ENCODE data around the gene PRUNE2. TPM values are rescaled to one million over a fixed set of nuclear protein-coding genes. Genes with fewer than 3 reads are reported as not detected.
A peak's percentile ranks its signal among the peaks of the same experiment; 100 is the strongest.

PRUNE2 gene
- total and polyA plus RNA-seq, 2 of the 8 experiments (the other 6 are each of a cell fraction or from before 2014, with no cell fraction given): 5.5 to 13.3 TPM

- H3K14ac ChIP-seq (ENCODE audit: insufficient read length): no peak overlapping the region
- H2BK5ac ChIP-seq (ENCODE audit: low read depth, low read length): no peak overlapping the region
- H3K23ac ChIP-seq (ENCODE audit: insufficient read length): no peak overlapping the region
- no peak overlapping the region for H4K91ac ChIP-seq (replicated peaks; ENCODE audit: insufficient read length, low read length)
- 87% methylated on average over 8 of the region's 9 CpGs; no CpG with 5 or more reads in 1 of the 2 experiments for WGBS, 2 experiments (ENCODE audit: extremely low coverage in 1 of 2, insufficient coverage in 1 of 2, insufficient read length in 1 of 2, insufficient replicate concordance in 2 of 2, low coverage in 1 of 2, low lambda C conversion rate in 2 of 2, missing lambda C conversion rate in 1 of 2)
- DNase-seq (ENCODE audit: low read depth in 1 of 2, low spot score in 2 of 2) (peak in 1 of 2 experiments; percentile 35), FAIRE-seq (no peak)
- no peaks in the 10 kb centered on the region for H4K20me1 ChIP-seq (replicated peaks in 1 of 2; ENCODE audit: control insufficient read depth in 1 of 2, insufficient read depth in 2 of 2, low read length in 2 of 2)
- peak overlapping the region; percentile 29; the same call in 1 of the 2 replicates for H2BK12ac ChIP-seq (ENCODE audit: low read depth, low read length)
- H3K4me1 ChIP-seq (replicated peaks in 1 of 4; ENCODE audit: control insufficient read depth in 3 of 4, insufficient read depth in 4 of 4, low read length in 3 of 4): peaks cover 3 to 10% (median 7%) of the 10 kb centered on the region in 4 experiments; a peak in 6 of 7 replicates
- H3K56ac ChIP-seq (replicated peaks; ENCODE audit: insufficient read length, low read depth, low read length): no peak overlapping the region
- no peak overlapping the region for H2BK20ac ChIP-seq (ENCODE audit: low read length)
- peak overlapping the region in 1 of 2 experiments; percentile 70; a peak in 1 of 4 replicates for H3K4me2 ChIP-seq (ENCODE audit: insufficient read depth in 1 of 2, low read depth in 2 of 2, low read length in 2 of 2)
- no peaks in the 10 kb centered on the region for H3K36me3 ChIP-seq (ENCODE audit: control insufficient read depth in 2 of 4, insufficient read depth in 4 of 4, low read length in 3 of 4)
- H2BK15ac ChIP-seq (ENCODE audit: low read length): no peak overlapping the region
- peak overlapping the region; percentile 100; the same call in 1 of the 2 replicates for H2AFZ ChIP-seq (ENCODE audit: low read length)
- no peak overlapping the region; the same call in 1 of the 2 replicates for H4K8ac ChIP-seq (ENCODE audit: extremely low read depth, insufficient read depth, low read length)
- H3K4me3 ChIP-seq (ENCODE audit: extremely low read depth in 1 of 4, insufficient read depth in 2 of 4, low read depth in 3 of 4, low read length in 4 of 4): peak overlapping the region in 1 of 4 experiments; percentile 58; a peak in 2 of 8 replicates
- no peaks in the 10 kb centered on the region for H3K9me3 ChIP-seq (ENCODE audit: insufficient read depth in 2 of 2, low read depth in 1 of 2, low read length in 1 of 2)
- no peak overlapping the region for H4K5ac ChIP-seq (ENCODE audit: insufficient read length, low read depth, low read length)
- no peak overlapping the region for H3K4ac ChIP-seq (replicated peaks; ENCODE audit: insufficient read length, low read depth, low read length)
- ChIA-PET POLR2A (ENCODE audit: partially characterized antibody) (interaction anchor here (0.7 to 1.7 kb wide), 4 partner anchors 12 to 252 kb away, joined by 3 to 4 read pairs (median 3); partner anchors contain the start of gene PRUNE2), CTCF (ENCODE audit: partially characterized antibody) (interaction anchor here (5.2 kb wide), 1 partner anchor 12 kb away, joined by 40 read pairs; no protein-coding TSS in a partner anchor)
- H2BK120ac ChIP-seq (replicated peaks; ENCODE audit: low read depth, low read length): no peak overlapping the region
- H3K79me1 ChIP-seq (ENCODE audit: low read depth, low read length): no peaks in the 10 kb centered on the region
- H3K27ac ChIP-seq (ENCODE audit: low read depth, low read length): no peak overlapping the region
- H3K9ac ChIP-seq (replicated peaks in 1 of 4; ENCODE audit: extremely low read depth in 1 of 4, low read depth in 3 of 4, low read length in 3 of 4): no peak overlapping the region
- H2AK5ac ChIP-seq (ENCODE audit: low read depth, low read length): no peak overlapping the region
- H3K79me2 ChIP-seq (ENCODE audit: control insufficient read depth in 1 of 2, insufficient read depth in 2 of 2, low read length in 2 of 2): no peaks in the 10 kb centered on the region
- no peak overlapping the region for H3K18ac ChIP-seq (ENCODE audit: extremely low read depth, low read length)
- H3K27me3 ChIP-seq (replicated peaks in 1 of 4; ENCODE audit: control insufficient read depth in 3 of 4, extremely low read depth in 1 of 4, insufficient read depth in 3 of 4, low read length in 3 of 4): peaks cover 0 to 15% (median 8%) of the 10 kb centered on the region in 4 experiments; a peak in 5 of 7 replicates
- H3K23me2 ChIP-seq (ENCODE audit: low read depth, low read length): no peaks in the 10 kb centered on the region
- TF ChIP-seq USF2 (IDR thresholded peaks at IDR 0.05; ENCODE audit: low read length) (no peak), RBBP5 (IDR thresholded peaks at IDR 0.05; ENCODE audit: borderline replicate concordance, low read depth, low read length) (no peak), SP1 (IDR thresholded peaks at IDR 0.05; ENCODE audit: low read depth, low read length) (no peak), JUN (IDR thresholded peaks at IDR 0.05; ENCODE audit: low read depth, low read length) (no peak), BRCA1 (IDR thresholded peaks at IDR 0.05; ENCODE audit: low read depth, low read length) (no peak), TAF7 (optimal IDR thresholded peaks at IDR 0.05; ENCODE audit: borderline replicate concordance, low read depth, low read length) (no peak), TCF12 (IDR thresholded peaks at IDR 0.05; ENCODE audit: low read depth, low read length) (no peak), SIN3A (conservative IDR thresholded peaks at IDR 0.05 in 1 of 2, IDR thresholded peaks at IDR 0.05 in 1 of 2; ENCODE audit: low read depth in 1 of 2, low read length in 2 of 2) (no peak)
- TF ChIP-seq, protein P1, sequence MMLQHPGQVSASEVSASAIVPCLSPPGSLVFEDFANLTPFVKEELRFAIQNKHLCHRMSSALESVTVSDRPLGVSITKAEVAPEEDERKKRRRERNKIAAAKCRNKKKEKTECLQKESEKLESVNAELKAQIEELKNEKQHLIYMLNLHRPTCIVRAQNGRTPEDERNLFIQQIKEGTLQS (IDR thresholded peaks at IDR 0.05; ENCODE audit: insufficient read depth, low read depth, low read length): no peak
Measured at GRCh38 chr9:76692458-76693129, 213.3 kb downstream of the PRUNE2 start.

All from H1 (cell line).